ENCODE measurements around the gene LIN9. TPM values are rescaled to one million over a fixed set of nuclear protein-coding genes. Genes with fewer than 3 reads are reported as not detected.

Gene LIN9
- total and polyA plus RNA-seq, 4 experiments from 2014 or later: 2.8 to 5.5 (median 4.4) TPM

DNA sequence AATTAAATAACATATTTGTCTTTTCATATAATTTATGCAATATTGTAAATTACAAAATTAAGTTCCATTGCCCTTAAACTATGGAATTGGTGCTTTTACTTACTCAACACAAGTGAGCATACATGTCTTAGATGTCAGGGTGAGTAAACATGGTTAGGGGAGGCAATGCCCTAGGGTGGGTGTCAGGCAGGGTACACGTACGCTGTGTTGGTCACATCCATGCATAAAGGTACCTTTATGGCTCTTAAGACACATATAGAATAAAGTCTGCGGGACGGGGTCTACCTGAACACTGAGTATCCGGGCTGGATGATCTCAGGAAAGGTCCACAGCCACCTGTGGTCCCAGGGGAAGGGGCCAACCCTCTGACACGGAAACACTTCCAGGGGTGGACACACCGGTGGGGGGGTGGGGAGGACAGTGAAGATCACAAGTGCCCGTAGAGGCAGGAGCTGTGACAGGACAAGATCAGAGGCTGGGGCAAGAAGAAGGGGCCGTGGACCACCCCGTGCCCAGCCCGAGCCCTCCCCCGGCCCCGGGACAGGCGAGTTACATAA is 720 bp downstream of the LIN9 start:
- Histone ChIP-seq H3K4me3 (ENCODE audit: low read length in 2 of 2) (peak overlapping the region; percentile 84 to 85), H3K4me1 (ENCODE audit: insufficient read depth, low read length) (peaks cover 10% of the 10 kb centered on the region), H3K27me3 (ENCODE audit: insufficient read depth, low read length) (no peaks in the 10 kb centered on the region), H3K9me3 (ENCODE audit: control insufficient read depth in 1 of 2, low read length in 2 of 2) (no peaks in the 10 kb centered on the region), H3K27ac (ENCODE audit: low read depth, low read length) (peak overlapping the region; percentile 70), H3K36me3 (ENCODE audit: insufficient read depth, low read length) (no peaks in the 10 kb centered on the region)
- Mint-ChIP-seq H3K36me3 (peaks cover 0 to 9% of the 10 kb centered on the region in 2 donors), H3K4me3 (peak overlapping the region; percentile 89 to 95 (median 91)), H3K27me3 (peaks cover 5% of the 10 kb centered on the region in 2 donors), H3K27ac (peak overlapping the region in 6 of 7 donors; percentile 78 to 93 (median 88)), H3K9me3 (no peaks in the 10 kb centered on the region), H3K4me1 (peaks cover 12 to 20% (median 15%) of the 10 kb centered on the region in 4 donors)
- POLR2A ChIA-PET (ENCODE audit: partially characterized antibody): interaction anchor here (0.7 to 1.6 kb wide), 6 partner anchors 11 to 632 kb away, joined by 3 to 11 read pairs (median 6); partner anchors contain the start of genes COQ8A, H3-3A, PARP1 and SDE2
- no peak for DNase-seq
- CTCF ChIA-PET (ENCODE audit: partially characterized antibody): interaction anchor here (1.5 to 3.0 kb wide), 3 partner anchors 25 to 99 kb away, joined by 5 to 16 read pairs (median 12); partner anchors contain the start of gene PARP1
- intact Hi-C loops (cut with micrococcal nuclease): loop anchor here (5.0 kb wide), 2 partner anchors 99 to 121 kb away; partner anchors contain the start of genes ACBD3 and PARP1

DNA sequence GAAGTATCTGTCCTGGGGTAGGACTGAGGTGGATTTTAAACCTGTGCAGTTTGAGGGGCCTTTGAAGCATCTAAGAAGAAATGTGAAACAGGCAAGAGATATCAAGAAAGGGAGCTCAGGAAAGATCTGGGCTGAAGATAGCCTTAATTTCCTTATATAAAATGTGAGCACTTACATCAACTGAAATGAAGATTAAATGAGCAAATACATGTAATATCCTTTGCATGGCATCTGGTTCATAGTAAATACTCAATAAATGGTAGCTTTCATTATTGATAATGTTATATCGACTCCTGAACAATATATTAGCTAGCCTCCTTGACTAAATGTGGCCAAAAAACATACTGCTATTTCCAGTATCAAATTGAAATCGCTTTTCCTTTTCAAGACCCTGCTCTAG is 2.5 kb downstream of the LIN9 start:
- Mint-ChIP-seq H3K36me3 (peaks cover 2 to 9% of the 10 kb centered on the region in 2 donors), H3K4me1 (peaks cover 15 to 20% (median 18%) of the 10 kb centered on the region in 4 donors), H3K27me3 (peaks cover 4 to 5% of the 10 kb centered on the region in 2 donors), H3K4me3 (peak overlapping the region in 1 of 8 donors; percentile 33), H3K9me3 (no peaks in the 10 kb centered on the region), H3K27ac (no peak overlapping the region)
- no peaks in the 10 kb centered on the region for H3K27me3 ChIP-seq (ENCODE audit: insufficient read depth, low read length)
- no peak overlapping the region for H3K27ac ChIP-seq (ENCODE audit: low read depth, low read length)
- DNase-seq: no peak
- POLR2A ChIA-PET (ENCODE audit: partially characterized antibody): no interaction called here
- no peaks in the 10 kb centered on the region for H3K36me3 ChIP-seq (ENCODE audit: insufficient read depth, low read length)
- intact Hi-C loops (cut with micrococcal nuclease): loop anchor here (5.0 kb wide), 2 partner anchors 101 to 119 kb away; partner anchors contain the start of genes ACBD3 and PARP1
- peaks cover 10% of the 10 kb centered on the region for H3K4me1 ChIP-seq (ENCODE audit: insufficient read depth, low read length)
- H3K4me3 ChIP-seq (ENCODE audit: low read length in 2 of 2): no peak overlapping the region
- CTCF ChIA-PET (ENCODE audit: partially characterized antibody): interaction anchor here (0.8 to 3.0 kb wide), 4 partner anchors 9 to 181 kb away, joined by 3 to 16 read pairs (median 4); no protein-coding TSS in a partner anchor
- H3K9me3 ChIP-seq (ENCODE audit: control insufficient read depth in 1 of 2, low read length in 2 of 2): no peaks in the 10 kb centered on the region

DNA sequence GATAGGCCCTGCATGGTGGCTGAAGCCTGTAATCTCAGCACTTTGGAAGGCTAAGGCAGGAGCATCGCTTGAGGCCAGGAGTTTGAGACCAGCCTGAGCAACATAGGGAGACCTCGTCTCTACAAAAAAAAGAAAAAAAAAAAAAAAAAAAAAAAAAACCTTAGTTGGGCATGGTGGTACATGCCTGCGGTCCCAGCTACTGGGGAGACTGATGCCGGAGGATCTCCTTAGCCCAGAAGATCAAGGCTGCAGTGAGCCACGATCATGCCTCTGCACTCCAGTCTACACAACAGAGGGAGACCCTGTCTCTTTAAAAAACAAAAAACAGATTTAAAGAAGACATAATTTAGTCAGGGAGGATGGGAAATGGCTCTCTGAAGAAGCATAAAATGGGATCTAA is 3.8 kb downstream of the LIN9 start:
- Mint-ChIP-seq H3K9me3 (no peaks in the 10 kb centered on the region), H3K4me3 (no peak overlapping the region), H3K36me3 (peaks cover 6 to 9% of the 10 kb centered on the region in 2 donors), H3K4me1 (peaks cover 15 to 19% (median 18%) of the 10 kb centered on the region in 4 donors), H3K27ac (no peak overlapping the region), H3K27me3 (peaks cover 2 to 4% of the 10 kb centered on the region in 2 donors)
- ChIA-PET CTCF (ENCODE audit: partially characterized antibody) (interaction anchor here (0.9 to 3.0 kb wide), 3 partner anchors 8 to 180 kb away, joined by 3 to 16 read pairs (median 3); no protein-coding TSS in a partner anchor), POLR2A (ENCODE audit: partially characterized antibody) (interaction anchor here (0.6 kb wide), 1 partner anchor 422 kb away, joined by 4 read pairs; no protein-coding TSS in a partner anchor)
- Histone ChIP-seq H3K4me3 (ENCODE audit: low read length in 2 of 2) (no peak overlapping the region), H3K9me3 (ENCODE audit: control insufficient read depth in 1 of 2, low read length in 2 of 2) (no peaks in the 10 kb centered on the region), H3K36me3 (ENCODE audit: insufficient read depth, low read length) (no peaks in the 10 kb centered on the region), H3K27ac (ENCODE audit: low read depth, low read length) (no peak overlapping the region), H3K4me1 (ENCODE audit: insufficient read depth, low read length) (peaks cover 10% of the 10 kb centered on the region), H3K27me3 (ENCODE audit: insufficient read depth, low read length) (no peaks in the 10 kb centered on the region)
- intact Hi-C loops (cut with micrococcal nuclease): loop anchor here (5.0 kb wide), 2 partner anchors 102 to 118 kb away; partner anchors contain the start of genes ACBD3 and PARP1
- no peak for DNase-seq

DNA sequence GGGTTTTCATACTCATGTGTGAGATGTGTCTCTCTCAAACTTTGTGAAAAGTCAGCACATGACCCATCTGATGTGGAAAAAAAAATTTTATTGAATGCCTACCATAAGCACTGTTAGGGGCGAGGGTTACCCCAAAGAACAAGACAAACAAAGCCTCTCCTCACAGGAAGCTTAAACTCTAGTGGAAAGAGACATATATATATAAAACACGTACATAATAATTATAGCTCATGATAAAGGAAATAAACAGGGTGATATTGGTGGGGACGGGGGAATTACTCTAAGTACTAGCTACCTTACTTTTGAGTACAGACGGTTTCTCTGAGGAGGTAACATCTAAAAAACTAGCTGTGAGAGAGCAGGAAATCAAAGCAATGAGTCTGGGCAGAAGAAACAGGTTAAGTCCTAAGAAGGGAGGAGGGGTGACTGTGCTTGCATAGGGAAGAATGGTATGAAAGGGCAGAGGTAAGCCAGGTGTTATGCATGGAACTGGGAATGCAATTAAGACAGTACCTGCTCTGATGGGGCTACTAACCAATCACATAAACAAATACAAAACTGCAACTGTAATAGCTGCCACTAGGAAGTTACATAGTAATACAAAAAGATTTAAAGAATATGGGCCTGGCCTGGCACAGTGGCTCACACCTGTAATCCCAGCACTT is 4.5 kb downstream of the LIN9 start:
- DNase-seq: no peak
- Histone ChIP-seq H3K36me3 (ENCODE audit: insufficient read depth, low read length) (no peaks in the 10 kb centered on the region), H3K27ac (ENCODE audit: low read depth, low read length) (no peak overlapping the region), H3K27me3 (ENCODE audit: insufficient read depth, low read length) (no peaks in the 10 kb centered on the region), H3K4me1 (ENCODE audit: insufficient read depth, low read length) (peaks cover 5% of the 10 kb centered on the region), H3K9me3 (ENCODE audit: control insufficient read depth in 1 of 2, low read length in 2 of 2) (no peaks in the 10 kb centered on the region), H3K4me3 (ENCODE audit: low read length in 2 of 2) (no peak overlapping the region)
- ChIA-PET CTCF (ENCODE audit: partially characterized antibody) (interaction anchor here (0.9 to 1.7 kb wide), 2 partner anchors 9 to 179 kb away, joined by 3 to 5 read pairs; no protein-coding TSS in a partner anchor), POLR2A (ENCODE audit: partially characterized antibody) (no interaction called here)
- intact Hi-C loops (cut with micrococcal nuclease): no loop called here
- H3K27me3 Mint-ChIP-seq: no peaks in the 10 kb centered on the region
- H3K4me1 Mint-ChIP-seq: peaks cover 9 to 13% (median 12%) of the 10 kb centered on the region in 4 donors
- H3K36me3 Mint-ChIP-seq: peaks cover 6 to 9% of the 10 kb centered on the region in 2 donors
- no peaks in the 10 kb centered on the region for H3K9me3 Mint-ChIP-seq
- H3K4me3 Mint-ChIP-seq: peak overlapping the region in 1 of 8 donors; percentile 59
- peak overlapping the region in 1 of 7 donors; percentile 38 for H3K27ac Mint-ChIP-seq

DNA sequence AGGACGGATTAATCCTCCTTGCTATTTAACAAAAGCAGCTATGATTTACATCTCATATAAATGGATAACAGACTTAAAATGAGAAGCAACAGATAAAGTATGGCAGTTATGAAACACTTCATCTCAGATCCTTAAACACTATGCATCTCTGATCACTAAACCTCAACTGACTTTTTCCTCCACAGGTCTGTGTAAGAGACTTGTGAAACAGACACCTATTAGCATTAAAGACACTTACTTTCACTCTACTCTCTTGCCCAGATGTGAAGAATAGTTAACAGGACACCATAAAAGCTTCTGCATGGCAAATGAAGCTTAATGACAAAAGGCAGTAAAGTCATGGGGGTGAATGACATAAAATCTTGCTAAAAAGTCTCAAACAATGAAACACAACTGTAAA is 6.2 kb downstream of the LIN9 start:
- POLR2A ChIA-PET (ENCODE audit: partially characterized antibody): no interaction called here
- peaks cover 8% of the 10 kb centered on the region for H3K36me3 ChIP-seq (ENCODE audit: insufficient read depth, low read length)
- H3K27me3 ChIP-seq (ENCODE audit: insufficient read depth, low read length): no peaks in the 10 kb centered on the region
- Mint-ChIP-seq H3K27me3 (no peaks in the 10 kb centered on the region), H3K27ac (no peak overlapping the region), H3K4me3 (no peak overlapping the region), H3K9me3 (no peaks in the 10 kb centered on the region), H3K36me3 (peaks cover 8 to 9% of the 10 kb centered on the region in 2 donors), H3K4me1 (peaks cover 2 to 9% (median 7%) of the 10 kb centered on the region in 4 donors)
- no peak overlapping the region for H3K27ac ChIP-seq (ENCODE audit: low read depth, low read length)
- DNase-seq: no peak
- CTCF ChIA-PET (ENCODE audit: partially characterized antibody): interaction anchor here (0.7 to 2.4 kb wide), 3 partner anchors 11 to 829 kb away, joined by 3 to 7 read pairs (median 5); no protein-coding TSS in a partner anchor
- H3K4me1 ChIP-seq (ENCODE audit: insufficient read depth, low read length): peaks cover 2% of the 10 kb centered on the region
- no peaks in the 10 kb centered on the region for H3K9me3 ChIP-seq (ENCODE audit: control insufficient read depth in 1 of 2, low read length in 2 of 2)
- intact Hi-C loops (cut with micrococcal nuclease): no loop called here
- no peak overlapping the region for H3K4me3 ChIP-seq (ENCODE audit: low read length in 2 of 2)

DNA sequence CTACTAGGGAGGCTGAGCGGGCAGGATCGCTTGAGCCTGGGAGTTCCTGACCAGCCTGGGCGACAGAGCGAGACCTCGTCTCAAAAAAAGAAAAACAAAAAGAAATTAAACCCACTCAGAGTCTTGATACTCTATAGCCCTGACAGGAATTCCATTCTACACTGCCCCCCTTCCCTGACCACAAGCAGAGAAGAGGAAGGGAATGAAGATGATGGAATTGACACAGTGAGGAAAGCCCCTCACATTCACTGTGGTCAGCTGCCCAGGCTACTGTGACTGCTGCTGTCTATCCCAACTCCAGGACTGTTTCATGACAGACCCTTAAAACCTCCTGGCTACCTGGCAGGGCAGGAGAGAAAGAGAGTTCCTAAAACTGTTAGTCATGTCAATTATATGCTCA is 12.1 kb downstream of the LIN9 start:
- Histone ChIP-seq H3K4me3 (ENCODE audit: low read length in 2 of 2) (no peak overlapping the region), H3K27ac (ENCODE audit: low read depth, low read length) (no peak overlapping the region), H3K36me3 (ENCODE audit: insufficient read depth, low read length) (peaks cover 8% of the 10 kb centered on the region), H3K9me3 (ENCODE audit: control insufficient read depth in 1 of 2, low read length in 2 of 2) (no peaks in the 10 kb centered on the region), H3K4me1 (ENCODE audit: insufficient read depth, low read length) (no peaks in the 10 kb centered on the region), H3K27me3 (ENCODE audit: insufficient read depth, low read length) (no peaks in the 10 kb centered on the region)
- intact Hi-C loops (cut with micrococcal nuclease): no loop called here
- Mint-ChIP-seq H3K4me1 (peaks cover 0 to 2% (median 0%) of the 10 kb centered on the region in 4 donors), H3K4me3 (no peak overlapping the region), H3K27ac (no peak overlapping the region), H3K36me3 (peaks cover 25 to 34% of the 10 kb centered on the region in 2 donors), H3K9me3 (no peaks in the 10 kb centered on the region), H3K27me3 (no peaks in the 10 kb centered on the region)
- POLR2A ChIA-PET (ENCODE audit: partially characterized antibody): interaction anchor here (1.2 kb wide), 1 partner anchor 12 kb away, joined by 3 read pairs; the partner anchor contains the start of gene LIN9
- CTCF ChIA-PET (ENCODE audit: partially characterized antibody): interaction anchor here (0.9 kb wide), 1 partner anchor 9 kb away, joined by 3 read pairs; no protein-coding TSS in a partner anchor
- DNase-seq: no peak

DNA sequence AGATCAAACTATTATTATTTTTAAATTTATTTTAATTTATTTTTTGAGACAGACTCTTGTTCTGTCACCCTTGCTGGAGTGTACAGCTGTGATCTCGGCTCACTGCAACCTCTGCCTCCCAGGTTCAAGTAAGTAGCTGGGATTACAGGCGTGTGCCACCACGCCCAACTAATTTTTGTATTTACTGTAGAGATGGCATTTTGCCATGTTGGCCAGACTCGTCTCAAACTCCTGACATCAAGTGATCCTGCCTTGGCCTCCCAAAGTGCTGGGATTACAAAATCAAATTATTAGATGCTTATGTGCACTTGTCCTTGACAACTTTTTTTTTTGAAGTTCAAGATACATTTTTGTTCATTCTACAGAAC is 15.4 kb downstream of the LIN9 start:
- no peaks in the 10 kb centered on the region for H3K9me3 Mint-ChIP-seq
- no peak overlapping the region for H3K4me3 ChIP-seq (ENCODE audit: low read length in 2 of 2)
- H3K27ac Mint-ChIP-seq: no peak overlapping the region
- no peaks in the 10 kb centered on the region for H3K4me1 Mint-ChIP-seq
- no peak overlapping the region for H3K4me3 Mint-ChIP-seq
- ChIA-PET CTCF (ENCODE audit: partially characterized antibody) (no interaction called here), POLR2A (ENCODE audit: partially characterized antibody) (no interaction called here)
- H3K36me3 Mint-ChIP-seq: peaks cover 24 to 29% of the 10 kb centered on the region in 2 donors
- H3K9me3 ChIP-seq (ENCODE audit: control insufficient read depth in 1 of 2, low read length in 2 of 2): no peaks in the 10 kb centered on the region
- no peaks in the 10 kb centered on the region for H3K4me1 ChIP-seq (ENCODE audit: insufficient read depth, low read length)
- H3K27ac ChIP-seq (ENCODE audit: low read depth, low read length): no peak overlapping the region
- no peaks in the 10 kb centered on the region for H3K27me3 Mint-ChIP-seq
- peaks cover 5% of the 10 kb centered on the region for H3K36me3 ChIP-seq (ENCODE audit: insufficient read depth, low read length)
- intact Hi-C loops (cut with micrococcal nuclease): no loop called here
- DNase-seq: no peak
- no peaks in the 10 kb centered on the region for H3K27me3 ChIP-seq (ENCODE audit: insufficient read depth, low read length)

Data from CD4-positive, alpha-beta memory T cell (primary cell).